DND-41 (cell line): Measurements from ENCODE around the gene RBM45.

Experiments
- EZH2 ChIP-seq: IDR thresholded peaks from 3 replicates; pipeline ENCODE4 v1.6.1; 2012; ENCODE audit warnings: borderline replicate concordance, low read depth, mild to moderate bottlenecking, moderate library complexity, low read length, inconsistent platforms; ENCODE audit not compliant: severe bottlenecking
- TF ChIP-seq, protein P1 (sequence below): IDR thresholded peaks from 2 replicates; pipeline ENCODE4 v1.5.1; 2012; ENCODE audit warnings: borderline replicate concordance, low read length, moderate library complexity, mild to moderate bottlenecking; ENCODE audit not compliant: poor library complexity, severe bottlenecking; ENCODE audit errors: extremely low read depth

DNA sequence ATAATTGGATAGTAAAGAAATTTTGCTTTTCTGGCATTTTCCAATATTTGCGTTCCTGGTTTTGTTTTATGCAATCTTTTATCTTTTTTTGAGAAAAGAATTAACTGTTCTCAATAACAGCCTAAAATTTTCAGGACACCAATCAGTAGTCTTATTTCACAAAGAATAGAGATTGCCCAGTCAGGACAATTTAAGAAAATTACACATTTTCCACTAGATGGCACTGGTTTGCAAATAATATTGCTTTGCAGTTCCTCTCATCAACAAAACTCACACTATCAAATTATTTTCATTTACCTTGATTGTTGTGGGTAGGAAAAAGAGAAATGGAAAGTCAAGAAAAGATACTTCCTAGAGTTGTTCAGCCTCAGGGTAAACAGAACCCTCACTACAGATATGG lies 2.4 kb upstream of the RBM45 start:
- TF ChIP-seq, protein P1, sequence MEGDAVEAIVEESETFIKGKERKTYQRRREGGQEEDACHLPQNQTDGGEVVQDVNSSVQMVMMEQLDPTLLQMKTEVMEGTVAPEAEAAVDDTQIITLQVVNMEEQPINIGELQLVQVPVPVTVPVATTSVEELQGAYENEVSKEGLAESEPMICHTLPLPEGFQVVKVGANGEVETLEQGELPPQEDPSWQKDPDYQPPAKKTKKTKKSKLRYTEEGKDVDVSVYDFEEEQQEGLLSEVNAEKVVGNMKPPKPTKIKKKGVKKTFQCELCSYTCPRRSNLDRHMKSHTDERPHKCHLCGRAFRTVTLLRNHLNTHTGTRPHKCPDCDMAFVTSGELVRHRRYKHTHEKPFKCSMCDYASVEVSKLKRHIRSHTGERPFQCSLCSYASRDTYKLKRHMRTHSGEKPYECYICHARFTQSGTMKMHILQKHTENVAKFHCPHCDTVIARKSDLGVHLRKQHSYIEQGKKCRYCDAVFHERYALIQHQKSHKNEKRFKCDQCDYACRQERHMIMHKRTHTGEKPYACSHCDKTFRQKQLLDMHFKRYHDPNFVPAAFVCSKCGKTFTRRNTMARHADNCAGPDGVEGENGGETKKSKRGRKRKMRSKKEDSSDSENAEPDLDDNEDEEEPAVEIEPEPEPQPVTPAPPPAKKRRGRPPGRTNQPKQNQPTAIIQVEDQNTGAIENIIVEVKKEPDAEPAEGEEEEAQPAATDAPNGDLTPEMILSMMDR, result peak; percentile 75
- no peak for TF ChIP-seq EZH2
